ENCODE results near the gene BBOF1.

DNA sequence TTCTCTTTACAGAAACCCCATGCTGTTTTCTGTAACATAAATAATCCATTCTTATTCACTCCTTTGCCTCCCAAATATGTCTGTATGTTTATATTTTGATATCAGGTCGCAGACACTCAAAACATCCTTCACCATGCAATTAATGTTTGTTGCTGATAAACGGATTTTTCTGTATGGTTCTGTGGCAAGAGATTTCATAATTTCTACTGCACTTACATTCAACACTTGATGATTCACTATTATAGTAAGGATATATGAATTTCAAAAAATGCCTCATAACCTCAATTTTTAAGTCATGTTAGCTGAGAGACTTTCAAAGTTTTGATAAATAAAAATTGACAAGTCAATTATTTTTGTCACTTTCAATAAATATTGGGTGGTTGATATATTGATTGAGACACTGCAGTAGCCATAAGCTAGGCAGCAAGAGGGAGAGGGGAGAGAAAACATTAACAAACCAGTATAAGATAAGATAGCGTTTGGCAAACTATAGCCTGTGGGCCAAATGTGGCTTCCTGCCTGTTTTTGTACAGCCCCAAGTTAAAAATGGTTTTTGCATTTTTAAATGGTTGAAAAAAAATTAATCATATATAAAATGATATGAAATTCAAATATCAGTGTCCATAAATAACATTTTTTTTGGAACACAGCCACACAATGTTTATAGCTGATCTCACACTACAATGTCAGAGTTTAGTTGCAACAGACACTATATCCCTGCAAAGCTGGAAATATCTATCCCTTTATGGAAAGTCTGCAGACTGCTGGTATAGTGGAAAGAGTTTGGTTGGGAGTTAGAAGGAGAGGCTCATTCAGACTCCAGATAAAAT, 46.8 kb downstream of the BBOF1 start:
- TF ChIP-seq, protein P1, sequence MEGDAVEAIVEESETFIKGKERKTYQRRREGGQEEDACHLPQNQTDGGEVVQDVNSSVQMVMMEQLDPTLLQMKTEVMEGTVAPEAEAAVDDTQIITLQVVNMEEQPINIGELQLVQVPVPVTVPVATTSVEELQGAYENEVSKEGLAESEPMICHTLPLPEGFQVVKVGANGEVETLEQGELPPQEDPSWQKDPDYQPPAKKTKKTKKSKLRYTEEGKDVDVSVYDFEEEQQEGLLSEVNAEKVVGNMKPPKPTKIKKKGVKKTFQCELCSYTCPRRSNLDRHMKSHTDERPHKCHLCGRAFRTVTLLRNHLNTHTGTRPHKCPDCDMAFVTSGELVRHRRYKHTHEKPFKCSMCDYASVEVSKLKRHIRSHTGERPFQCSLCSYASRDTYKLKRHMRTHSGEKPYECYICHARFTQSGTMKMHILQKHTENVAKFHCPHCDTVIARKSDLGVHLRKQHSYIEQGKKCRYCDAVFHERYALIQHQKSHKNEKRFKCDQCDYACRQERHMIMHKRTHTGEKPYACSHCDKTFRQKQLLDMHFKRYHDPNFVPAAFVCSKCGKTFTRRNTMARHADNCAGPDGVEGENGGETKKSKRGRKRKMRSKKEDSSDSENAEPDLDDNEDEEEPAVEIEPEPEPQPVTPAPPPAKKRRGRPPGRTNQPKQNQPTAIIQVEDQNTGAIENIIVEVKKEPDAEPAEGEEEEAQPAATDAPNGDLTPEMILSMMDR (conservative IDR thresholded peaks at IDR 0.05), result no peak
- no peak for TF ChIP-seq ZFX (IDR thresholded peaks at IDR 0.05)
